Muscle layer of colon (tissue), 2 donors: Measurements from ENCODE around the gene SPP1.
"Not testable (repeated sequence)": the region's sequence is repeated elsewhere in the genome, so short reads cannot be mapped to it uniquely, and the experiment has no call there.

Source experiments
- H3K27ac ChIP-seq: one replicate; pipeline ENCODE4 v1.7.0; 2013; ENCODE audit warnings: low read depth, mild to moderate bottlenecking, low read length, moderate library complexity
- H3K27me3 ChIP-seq, 2 donors: one replicate each; pipeline ENCODE4 v1.7.0; 2013; ENCODE audit warnings: low read length in 2 of 2, mild to moderate bottlenecking in 2 of 2; ENCODE audit not compliant: insufficient read depth in 2 of 2, control insufficient read depth in 1 of 2
- H3K36me3 ChIP-seq: one replicate; pipeline ENCODE4 v1.7.0; 2013; ENCODE audit warnings: mild to moderate bottlenecking, low read length; ENCODE audit not compliant: insufficient read depth
- H3K4me1 ChIP-seq: one replicate; pipeline ENCODE4 v1.7.0; 2013; ENCODE audit warnings: mild to moderate bottlenecking, low read length; ENCODE audit not compliant: insufficient read depth
- H3K4me3 ChIP-seq, 2 donors: one replicate each; pipeline ENCODE4 v1.7.0; 2013; ENCODE audit warnings: low read length in 2 of 2, low read depth in 1 of 2, mild to moderate bottlenecking in 1 of 2, moderate library complexity in 1 of 2
- H3K9ac ChIP-seq: one replicate; pipeline ENCODE4 v1.7.0; 2013; ENCODE audit warnings: low read length
- H3K9me3 ChIP-seq: one replicate; pipeline ENCODE4 v1.7.0; 2013; ENCODE audit warnings: mild to moderate bottlenecking, low read length
- donor health status: abdominal sarcoma.
- donor health status: Adenocarcinoma of cecum.

SPP1 gene

DNA sequence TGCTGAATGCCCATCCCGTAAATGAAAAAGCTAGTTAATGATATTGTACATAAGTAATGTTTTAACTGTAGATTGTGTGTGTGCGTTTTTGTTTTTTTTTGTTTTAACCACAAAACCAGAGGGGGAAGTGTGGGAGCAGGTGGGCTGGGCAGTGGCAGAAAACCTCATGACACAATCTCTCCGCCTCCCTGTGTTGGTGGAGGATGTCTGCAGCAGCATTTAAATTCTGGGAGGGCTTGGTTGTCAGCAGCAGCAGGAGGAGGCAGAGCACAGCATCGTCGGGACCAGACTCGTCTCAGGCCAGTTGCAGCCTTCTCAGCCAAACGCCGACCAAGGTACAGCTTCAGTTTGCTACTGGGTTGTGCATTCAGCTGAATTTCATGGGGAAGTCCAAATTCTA lies at the start of gene SPP1:
SPP1 (plus strand) TSS at position 249 of the 400 bp plus-strand sequence. CDS start 1,182 bp downstream, outside the sequence.
- H3K27me3 ChIP-seq: no peaks in the 10 kb centered on the region
- no peak within 1 kb of the TSS for H3K4me3 ChIP-seq
- H3K4me1 ChIP-seq: no peaks in the 10 kb centered on the region
- H3K9me3 ChIP-seq: no peaks in the 10 kb centered on the region
- no peak within 1 kb of the TSS for H3K27ac ChIP-seq
- H3K9ac ChIP-seq: no peak within 1 kb of the TSS
- no peaks in the 10 kb centered on the region for H3K36me3 ChIP-seq

DNA sequence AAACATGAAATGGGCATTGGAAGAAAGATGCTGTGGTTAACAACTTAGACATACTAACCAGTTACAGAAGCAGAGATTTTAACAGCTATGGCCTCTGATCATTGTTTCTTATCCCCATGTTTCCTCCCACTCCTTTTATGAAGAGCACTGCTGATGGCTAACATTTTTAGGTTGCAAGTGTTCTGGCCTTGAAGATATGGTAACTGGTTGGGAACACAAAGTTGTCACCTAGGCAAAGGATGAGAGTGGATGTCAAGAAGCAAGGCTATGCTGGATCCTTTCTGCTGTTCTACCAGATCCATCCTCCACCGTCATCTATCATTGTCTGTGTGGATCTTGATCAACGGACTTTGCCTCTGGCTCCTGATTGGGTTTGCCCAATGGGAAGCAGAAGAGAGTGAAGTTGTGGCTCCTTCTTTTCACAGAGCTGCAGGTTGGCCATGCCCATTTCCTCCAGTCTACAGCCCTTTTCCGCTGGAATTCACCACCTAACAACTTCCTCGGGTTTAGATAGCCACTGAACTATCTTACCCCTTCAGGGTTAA lies 48.9 kb upstream of the SPP1 start:
- H3K9me3 ChIP-seq: no peaks in the 10 kb centered on the region
- no peaks in the 10 kb centered on the region for H3K27me3 ChIP-seq
- no peaks in the 10 kb centered on the region for H3K4me1 ChIP-seq
- no peak overlapping the region for H3K9ac ChIP-seq
- H3K4me3 ChIP-seq: no peak overlapping the region
- no peak overlapping the region for H3K27ac ChIP-seq
- no peaks in the 10 kb centered on the region for H3K36me3 ChIP-seq

DNA sequence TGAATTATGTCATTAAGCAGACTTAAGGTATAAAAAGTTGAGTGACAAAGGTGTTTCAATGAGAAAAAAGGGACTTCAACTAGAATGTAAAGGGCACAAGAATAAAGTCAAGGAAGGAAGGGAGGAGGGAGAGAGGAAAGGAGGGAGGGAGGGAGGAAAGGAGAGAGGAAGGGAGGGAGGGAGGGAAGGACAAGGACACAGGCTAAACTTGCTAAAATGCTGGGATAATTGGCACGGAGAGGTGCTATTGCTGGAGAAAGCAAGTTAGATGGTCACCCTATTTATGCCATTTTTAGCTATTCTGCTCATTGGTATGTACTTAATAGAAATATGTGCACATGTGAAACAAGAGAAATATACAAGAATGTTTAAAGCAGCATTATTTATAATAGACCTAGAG lies 44.9 kb upstream of the SPP1 start:
- Histone ChIP-seq H3K27me3 (no peaks in the 10 kb centered on the region), H3K36me3 (no peaks in the 10 kb centered on the region), H3K27ac (no peak overlapping the region), H3K9me3 (peaks cover 5% of the 10 kb centered on the region), H3K9ac (no peak overlapping the region), H3K4me1 (no peaks in the 10 kb centered on the region), H3K4me3 (no peak overlapping the region)

DNA sequence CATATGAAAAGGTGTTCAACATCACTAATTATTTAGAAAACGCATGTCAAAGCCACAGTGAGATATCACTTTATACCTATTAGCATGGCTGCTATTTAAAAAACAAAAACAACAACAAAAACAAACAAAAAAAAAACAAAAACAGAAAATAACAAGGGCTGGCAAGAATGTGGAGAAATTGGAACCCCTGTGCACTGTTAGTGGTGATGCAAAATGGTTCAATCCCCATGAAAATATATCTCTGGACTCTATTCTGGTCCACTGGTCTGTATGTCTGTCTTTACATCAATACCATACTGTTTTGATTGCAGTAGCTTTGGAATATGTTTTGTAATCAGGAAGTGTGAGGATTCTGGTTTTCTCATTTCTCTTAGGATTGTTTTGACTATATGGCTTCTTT lies 43.6 kb upstream of the SPP1 start:
- no peak overlapping the region for H3K4me3 ChIP-seq
- H3K27ac ChIP-seq: no peak overlapping the region
- no peaks in the 10 kb centered on the region for H3K4me1 ChIP-seq
- peaks cover 5% of the 10 kb centered on the region for H3K9me3 ChIP-seq
- no peak overlapping the region for H3K9ac ChIP-seq
- H3K36me3 ChIP-seq: no peaks in the 10 kb centered on the region
- no peaks in the 10 kb centered on the region for H3K27me3 ChIP-seq

DNA sequence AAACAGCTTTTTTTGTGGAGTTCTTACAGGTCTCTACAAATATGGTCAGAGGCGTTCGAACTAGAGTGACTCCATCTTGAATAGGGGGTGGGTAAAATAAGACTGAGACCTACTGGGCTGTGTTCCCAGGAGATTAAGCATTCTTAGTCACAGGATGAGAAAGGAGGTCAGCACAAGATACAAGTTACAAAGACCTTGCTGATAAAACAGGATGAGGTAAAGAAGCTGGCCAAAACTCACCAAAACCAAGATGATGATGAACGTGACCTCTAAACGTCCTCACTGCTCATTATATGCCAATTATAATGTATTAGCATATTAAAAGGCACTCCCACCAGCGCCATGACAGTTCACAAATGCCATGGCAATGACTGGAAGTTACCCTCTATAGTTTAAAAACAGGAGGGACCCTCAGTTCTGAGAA lies 42.8 kb upstream of the SPP1 start:
- no peak overlapping the region for H3K9ac ChIP-seq

DNA sequence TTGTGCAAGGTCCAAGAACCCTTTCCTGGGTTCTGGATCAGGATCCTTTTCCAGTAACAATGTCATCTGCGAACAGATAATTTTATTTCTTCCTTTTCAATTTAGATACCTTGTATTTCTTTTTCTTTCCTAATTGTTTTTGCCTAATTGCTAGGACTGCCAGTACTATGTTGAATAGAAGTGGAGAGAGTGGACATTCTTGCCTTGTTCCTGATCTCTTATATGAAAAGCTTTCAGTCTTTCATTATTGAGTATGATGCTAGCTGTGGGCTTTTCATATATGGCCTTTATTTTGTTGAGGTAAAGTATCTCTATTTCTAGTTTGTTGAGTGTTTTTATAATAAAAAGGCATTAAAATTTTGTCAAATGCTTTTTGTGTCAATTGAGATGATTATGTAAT lies 42.2 kb upstream of the SPP1 start:
- Histone ChIP-seq H3K27ac (no peak overlapping the region), H3K27me3 (no peaks in the 10 kb centered on the region), H3K4me3 (no peak overlapping the region), H3K9ac (no peak overlapping the region), H3K36me3 (no peaks in the 10 kb centered on the region), H3K4me1 (no peaks in the 10 kb centered on the region), H3K9me3 (peaks cover 5% of the 10 kb centered on the region)

More for the DNA sequence above, 42.8 kb upstream of the SPP1 start:
- Histone ChIP-seq H3K4me1 (no peaks in the 10 kb centered on the region), H3K4me3 (no peak overlapping the region), H3K27me3 (no peaks in the 10 kb centered on the region), H3K27ac (no peak overlapping the region), H3K36me3 (no peaks in the 10 kb centered on the region), H3K9me3 (peaks cover 5% of the 10 kb centered on the region)

DNA sequence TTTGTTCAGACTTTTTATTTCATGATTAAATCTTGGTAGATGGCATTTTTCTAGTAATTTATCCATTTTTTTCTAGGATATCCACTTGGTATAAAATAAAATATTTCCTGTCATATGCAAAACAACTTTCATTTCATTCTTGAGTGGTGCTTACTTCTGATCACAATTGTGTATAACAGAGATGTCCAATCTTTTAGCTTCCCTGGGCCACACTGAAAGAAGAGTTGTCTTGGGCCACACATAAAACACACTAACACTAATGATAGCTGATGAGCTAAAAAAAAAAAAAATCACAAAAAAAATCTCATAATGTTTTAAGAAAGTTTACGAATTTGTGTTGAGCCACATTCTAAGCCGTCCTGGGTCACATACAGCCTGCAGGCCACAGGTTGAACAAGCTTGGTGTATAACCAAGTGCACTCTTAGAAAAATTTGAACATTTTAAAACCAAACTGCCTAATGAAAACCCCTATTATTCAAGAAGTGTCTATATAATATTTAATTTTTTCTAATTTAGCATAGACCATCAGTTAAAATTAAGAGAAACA lies 41.3 kb upstream of the SPP1 start:
- Histone ChIP-seq H3K27me3 (no peaks in the 10 kb centered on the region), H3K36me3 (no peaks in the 10 kb centered on the region), H3K27ac (no peak overlapping the region), H3K9ac (no peak overlapping the region), H3K4me1 (no peaks in the 10 kb centered on the region), H3K9me3 (peaks cover 5% of the 10 kb centered on the region), H3K4me3 (no peak overlapping the region)

DNA sequence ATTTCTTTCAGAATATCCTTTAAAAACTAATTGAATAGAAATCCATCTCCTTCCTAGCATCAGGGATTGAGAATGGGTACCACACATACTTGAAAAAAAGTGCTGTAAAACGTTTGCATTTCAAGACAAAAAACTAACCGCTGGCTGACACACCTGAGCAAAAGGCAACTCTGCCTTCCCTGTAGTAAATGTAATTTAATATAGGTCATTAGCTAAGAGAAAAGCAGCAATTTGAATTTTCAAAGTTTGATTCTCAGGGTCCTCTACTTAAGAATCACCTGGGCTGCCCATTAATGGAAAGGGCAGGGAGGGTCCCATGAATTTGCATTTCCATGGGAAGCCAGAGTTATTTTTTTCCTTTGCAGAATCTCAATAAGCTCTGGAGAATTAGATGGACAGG lies 40.5 kb upstream of the SPP1 start:
- H3K27ac ChIP-seq: no peak overlapping the region
- no peak overlapping the region for H3K4me3 ChIP-seq

DNA sequence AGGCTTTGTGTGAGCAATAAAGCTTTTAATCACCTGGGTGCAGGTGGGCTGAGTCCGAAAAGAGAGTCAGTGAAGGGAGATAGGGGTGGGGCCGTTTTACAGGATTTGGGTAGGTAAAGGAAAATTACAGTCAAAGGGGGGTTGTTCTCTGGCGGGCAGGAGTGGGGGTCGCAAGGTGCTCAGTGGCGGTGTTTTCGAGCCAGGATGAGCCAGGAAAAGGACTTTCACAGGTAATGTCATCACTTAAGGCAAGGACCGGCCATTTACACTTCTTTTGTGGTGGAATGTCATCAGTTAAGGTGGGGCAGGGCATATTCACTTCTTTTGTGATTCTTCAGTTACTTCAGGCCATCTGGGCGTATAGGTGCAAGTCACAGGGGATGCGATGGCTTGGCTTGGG lies 39.6 kb upstream of the SPP1 start:
- H3K27ac ChIP-seq, H3K9me3 ChIP-seq, H3K4me1 ChIP-seq, H3K9ac ChIP-seq, H3K4me3 ChIP-seq, H3K27me3 ChIP-seq, H3K36me3 ChIP-seq: not testable (repeated sequence)

More for the DNA sequence above, 40.5 kb upstream of the SPP1 start:
- H3K9me3 ChIP-seq: peaks cover 5% of the 10 kb centered on the region
- H3K9ac ChIP-seq: no peak overlapping the region
- H3K36me3 ChIP-seq: no peaks in the 10 kb centered on the region
- H3K4me1 ChIP-seq: no peaks in the 10 kb centered on the region
- H3K27me3 ChIP-seq: no peaks in the 10 kb centered on the region

DNA sequence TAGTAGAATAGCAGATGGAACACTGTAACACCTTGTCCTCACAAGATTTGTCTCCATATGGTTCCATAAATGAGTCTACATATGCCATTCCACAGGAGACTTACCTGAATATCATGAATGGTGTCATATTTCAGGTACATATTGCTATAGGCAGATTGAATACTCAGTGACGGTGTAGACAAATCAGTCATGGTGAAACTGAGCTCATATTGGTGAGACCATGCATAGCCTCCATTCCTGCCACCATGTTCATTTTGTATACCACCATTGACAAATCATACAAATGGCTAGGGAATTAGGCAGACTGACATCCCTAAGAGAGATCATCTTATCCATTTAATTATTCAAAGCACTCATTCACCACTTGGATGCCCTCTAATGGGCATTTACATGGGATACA lies 38.0 kb upstream of the SPP1 start:
- no peak overlapping the region for H3K9ac ChIP-seq
- H3K4me3 ChIP-seq: no peak overlapping the region
- H3K36me3 ChIP-seq: no peaks in the 10 kb centered on the region
- no peak overlapping the region for H3K27ac ChIP-seq
- H3K27me3 ChIP-seq: no peaks in the 10 kb centered on the region
- H3K4me1 ChIP-seq: no peaks in the 10 kb centered on the region
- H3K9me3 ChIP-seq: no peaks in the 10 kb centered on the region

DNA sequence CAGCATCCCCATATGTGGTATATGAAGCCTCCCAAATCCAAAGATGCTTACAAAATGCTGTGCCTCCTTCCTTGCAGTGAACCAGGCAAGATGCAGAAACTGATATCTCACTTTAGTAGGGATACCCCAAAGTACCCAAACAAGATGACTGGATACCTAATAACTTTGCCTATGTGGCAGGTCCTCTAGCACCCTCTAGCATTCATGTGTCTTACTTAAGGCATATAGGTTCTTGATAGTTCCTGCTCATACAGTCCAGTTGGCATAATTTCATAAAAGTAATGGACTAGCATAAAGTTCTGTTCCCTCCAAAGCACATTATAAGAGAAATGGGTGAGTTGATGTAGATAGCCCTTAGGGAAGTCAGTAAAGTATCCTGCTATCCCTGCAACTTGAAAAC lies 36.8 kb upstream of the SPP1 start:
- no peak overlapping the region for H3K4me3 ChIP-seq
- no peaks in the 10 kb centered on the region for H3K9me3 ChIP-seq
- H3K4me1 ChIP-seq: no peaks in the 10 kb centered on the region
- H3K27ac ChIP-seq: no peak overlapping the region
- no peaks in the 10 kb centered on the region for H3K36me3 ChIP-seq
- no peak overlapping the region for H3K9ac ChIP-seq
- H3K27me3 ChIP-seq: no peaks in the 10 kb centered on the region

DNA sequence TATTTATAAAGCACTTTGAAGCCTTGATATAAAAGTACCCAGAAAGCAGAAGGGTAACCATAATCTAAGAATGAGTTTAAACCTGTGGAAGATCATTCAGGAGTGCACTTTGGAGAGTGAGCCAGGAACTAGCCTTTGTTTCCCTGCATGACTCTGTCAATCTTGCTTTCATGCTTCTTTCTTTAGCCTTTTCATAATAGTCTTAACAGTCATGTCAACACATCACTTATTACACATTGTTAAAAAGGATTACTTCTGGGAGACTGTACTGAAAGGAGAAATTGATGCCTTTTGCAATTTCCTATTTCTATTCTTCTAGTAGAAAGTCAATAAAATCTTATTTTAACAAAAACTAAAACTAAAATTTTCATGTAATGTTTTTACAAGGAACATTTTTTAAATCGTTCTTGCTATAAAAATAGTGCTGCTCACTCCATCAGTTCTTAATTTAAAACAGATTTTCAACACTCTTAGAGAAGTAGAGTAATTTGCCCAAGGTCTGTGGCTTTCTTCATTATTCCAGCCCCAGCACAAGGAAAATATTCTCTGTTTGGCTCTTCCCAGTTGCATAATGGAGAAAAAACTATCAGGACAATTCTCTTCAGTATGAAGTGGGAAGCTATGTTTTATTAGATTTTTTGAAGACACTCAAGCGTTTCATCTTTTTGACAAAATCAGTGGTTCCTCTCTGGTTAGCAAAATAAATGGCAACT lies 35.4 kb upstream of the SPP1 start:
- Histone ChIP-seq H3K27ac (no peak overlapping the region), H3K9ac (no peak overlapping the region), H3K36me3 (no peaks in the 10 kb centered on the region), H3K27me3 (no peaks in the 10 kb centered on the region), H3K9me3 (no peaks in the 10 kb centered on the region), H3K4me1 (no peaks in the 10 kb centered on the region), H3K4me3 (no peak overlapping the region)
